Esophagus muscularis mucosa (tissue), 3 donors: Measurements from ENCODE around the gene FXYD6.

Source experiments
- CTCF ChIP-seq, 3 experiments: fragments of 200-600 bp in 2 of 3; fragments of 450-650 bp in 1 of 3; sonication (generic) in 2 of 3; IDR thresholded peaks; one replicate each; pipeline ENCODE4 v1.5.1; 2017 to 2019; ENCODE audit warnings: antibody characterized with exemption in 3 of 3, mild to moderate bottlenecking in 2 of 3, moderate library complexity in 1 of 3
- POLR2A ChIP-seq: fragments of 450-650 bp; IDR thresholded peaks from one replicate; pipeline ENCODE4 v1.6.1; 2017; ENCODE audit warnings: antibody characterized with exemption, moderate library complexity, mild to moderate bottlenecking, low read depth

- no peak for TF ChIP-seq CTCF (IDR thresholded peaks at IDR 0.05)
- TF ChIP-seq POLR2A = no peak
These were observed 32.6 kb upstream of the FXYD6 start for GRCh38 chr11:117908959-117909610.
